GM06990 (cell line): Measurements from ENCODE around the gene JAKMIP2.

Source experiments
- DNase-seq: peaks from one replicate; pipeline ENCODE4 v3.0.0-alpha.2; 2011; ENCODE audit not compliant: insufficient read length; ENCODE audit errors: extremely low read depth
- H3K27me3 ChIP-seq: replicated peaks from 2 replicates; pipeline ENCODE4 v1.6.0; 2011; ENCODE audit warnings: low read length; ENCODE audit not compliant: control insufficient read depth, insufficient read depth
- H3K36me3 ChIP-seq: 2 replicates; pipeline ENCODE4 v1.5.1; 2011; ENCODE audit warnings: low read length; ENCODE audit not compliant: control insufficient read depth, insufficient read depth
- H3K4me3 ChIP-seq: replicated peaks from 2 replicates; pipeline ENCODE4 v1.5.1; 2011; ENCODE audit warnings: low read depth, mild to moderate bottlenecking, control low read depth, low read length
- CTCF ChIP-seq: IDR thresholded peaks from 2 replicates; pipeline ENCODE4 v1.5.1; 2011; ENCODE audit warnings: low read length, control low read depth, mild to moderate bottlenecking, inconsistent platforms; ENCODE audit not compliant: insufficient read depth, poor library complexity, severe bottlenecking

JAKMIP2 gene

GRCh38 chr5:147713550-147714295 lies 68.8 kb downstream of the JAKMIP2 start:
- H3K27me3 ChIP-seq, result no peaks in the 10 kb centered on the region
- no peak for DNase-seq
- no peak overlapping the region for H3K4me3 ChIP-seq

GRCh38 chr5:147712598-147712997 lies 69.9 kb downstream of the JAKMIP2 start:
- H3K36me3 ChIP-seq, result no peaks in the 10 kb centered on the region
- H3K4me3 ChIP-seq, result no peak overlapping the region
- DNase-seq, result no peak
- no peaks in the 10 kb centered on the region for H3K27me3 ChIP-seq
- no peak for TF ChIP-seq CTCF

More at GRCh38 chr5:147713550-147714295, 68.8 kb downstream of the JAKMIP2 start:
- no peak for TF ChIP-seq CTCF
- H3K36me3 ChIP-seq, result no peaks in the 10 kb centered on the region

- DNase-seq, result no peak
- no peak for TF ChIP-seq CTCF
- Histone ChIP-seq H3K36me3 (no peaks in the 10 kb centered on the region), H3K4me3 (no peak overlapping the region), H3K27me3 (no peaks in the 10 kb centered on the region)
Observed at GRCh38 chr5:147712019-147712418, 70.5 kb downstream of the JAKMIP2 start.

- no peaks in the 10 kb centered on the region for H3K27me3 ChIP-seq
- H3K4me3 ChIP-seq, result no peak overlapping the region
- DNase-seq, result no peak
- no peak for TF ChIP-seq CTCF
- H3K36me3 ChIP-seq, result no peaks in the 10 kb centered on the region
Observed at GRCh38 chr5:147711019-147711418, 71.5 kb downstream of the JAKMIP2 start.

GRCh38 chr5:147708708-147709107 lies 73.8 kb downstream of the JAKMIP2 start:
- no peak for DNase-seq
- no peaks in the 10 kb centered on the region for H3K36me3 ChIP-seq
- no peak overlapping the region for H3K4me3 ChIP-seq
- no peaks in the 10 kb centered on the region for H3K27me3 ChIP-seq
- TF ChIP-seq CTCF, result no peak
